ENCODE data around the gene EPB41L4A.

EPB41L4A gene

DNA sequence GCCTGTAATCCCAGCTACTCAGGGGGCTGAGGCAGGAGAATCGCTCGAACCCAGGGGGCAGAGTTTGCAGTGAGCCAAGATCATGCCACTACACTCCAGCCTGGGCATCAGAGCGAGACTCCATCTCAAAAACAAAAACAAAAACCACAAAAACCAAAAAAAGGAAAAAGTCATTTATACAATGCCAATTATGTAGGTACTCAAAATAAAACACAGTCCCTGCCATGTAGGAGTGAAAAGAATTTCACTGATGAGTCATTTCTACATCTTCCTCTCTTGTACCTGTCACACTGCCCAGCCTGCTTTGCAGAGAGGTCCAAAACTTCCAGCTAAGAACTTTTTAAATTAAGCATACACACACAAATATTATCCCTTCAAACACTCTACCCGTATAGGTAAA lies 215.8 kb downstream of the EPB41L4A start:
- Histone ChIP-seq H4K8ac (ENCODE audit: low read length) (no peak overlapping the region), H3K79me1 (replicated peaks; ENCODE audit: low read length, poor library complexity, severe bottlenecking) (no peaks in the 10 kb centered on the region), H3K9ac (ENCODE audit: low read length) (no peak overlapping the region), H3K4ac (ENCODE audit: low read depth in 1 of 2, low read length in 2 of 2) (no peak overlapping the region), H2BK15ac (ENCODE audit: low read depth, poor library complexity, severe bottlenecking) (no peak overlapping the region), H2BK5ac (ENCODE audit: low read depth, low read length, poor library complexity, severe bottlenecking) (no peak overlapping the region), H3K4me2 (ENCODE audit: low read length, poor library complexity, severe bottlenecking) (no peak overlapping the region), H3K4me1 (ENCODE audit: control insufficient read depth, insufficient read depth, low read depth, low read length) (no peaks in the 10 kb centered on the region), H3K27ac (ENCODE audit: low read length, poor library complexity, severe bottlenecking) (no peak overlapping the region), H3K4me3 (ENCODE audit: insufficient read depth in 1 of 2, low read depth in 1 of 2, low read length in 2 of 2) (no peak overlapping the region), H4K91ac (ENCODE audit: low read length) (no peak overlapping the region), H3K27me3 (ENCODE audit: control insufficient read depth in 1 of 2, insufficient read depth in 1 of 2, low read length in 2 of 2) (no peaks in the 10 kb centered on the region), H3K23ac (ENCODE audit: low read length in 2 of 2) (no peak overlapping the region), H3K18ac (ENCODE audit: low read depth in 1 of 2, low read length in 2 of 2) (no peak overlapping the region), H3K9me3 (ENCODE audit: control insufficient read depth, low read length) (no peaks in the 10 kb centered on the region), H3K36me3 (ENCODE audit: control insufficient read depth in 1 of 2, insufficient read depth in 2 of 2, low read depth in 1 of 2, low read length in 2 of 2) (no peaks in the 10 kb centered on the region), H2BK12ac (ENCODE audit: low read length in 2 of 2) (no peak overlapping the region), H2BK120ac (ENCODE audit: low read depth, low read length) (no peak overlapping the region), H2AFZ (ENCODE audit: low read depth, low read length) (no peak overlapping the region), H3K14ac (ENCODE audit: low read length in 2 of 2) (no peak overlapping the region), H2AK5ac (ENCODE audit: low read length, severe bottlenecking) (no peak overlapping the region)
- no peak for DNase-seq
- 92% methylated on average over 2 of the region's 4 CpGs for WGBS

DNA sequence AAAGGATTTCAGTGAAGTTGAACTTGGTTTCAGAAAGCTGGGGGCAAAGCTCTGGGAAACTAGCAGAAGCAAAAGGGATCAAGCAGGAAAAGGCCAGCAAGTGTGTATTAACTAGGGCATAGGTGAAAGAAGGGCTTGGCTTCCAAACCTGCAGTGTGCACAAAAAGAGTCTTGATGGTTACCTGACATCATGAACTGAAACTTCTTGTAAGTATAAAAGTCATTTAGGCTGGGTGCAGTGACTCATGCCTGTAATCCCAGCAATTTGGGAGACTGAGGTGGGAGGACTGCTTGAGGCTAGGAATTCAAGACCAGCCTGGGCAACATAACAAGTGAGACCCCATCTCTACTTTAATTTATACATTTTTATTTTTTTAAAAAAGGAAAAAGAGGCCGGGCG lies 216.4 kb downstream of the EPB41L4A start:
- H2BK5ac ChIP-seq (ENCODE audit: low read depth, low read length, poor library complexity, severe bottlenecking) = no peak overlapping the region
- no peak overlapping the region for H2AFZ ChIP-seq (ENCODE audit: low read depth, low read length)
- H3K4me2 ChIP-seq (ENCODE audit: low read length, poor library complexity, severe bottlenecking) = no peak overlapping the region
- H3K18ac ChIP-seq (ENCODE audit: low read depth in 1 of 2, low read length in 2 of 2) = no peak overlapping the region
- H3K36me3 ChIP-seq (ENCODE audit: control insufficient read depth in 1 of 2, insufficient read depth in 2 of 2, low read depth in 1 of 2, low read length in 2 of 2) = no peaks in the 10 kb centered on the region
- no peaks in the 10 kb centered on the region for H3K9me3 ChIP-seq (ENCODE audit: control insufficient read depth, low read length)
- H2BK12ac ChIP-seq (ENCODE audit: low read length in 2 of 2) = no peak overlapping the region
- H2AK5ac ChIP-seq (ENCODE audit: low read length, severe bottlenecking) = no peak overlapping the region
- H3K4me3 ChIP-seq (ENCODE audit: insufficient read depth in 1 of 2, low read depth in 1 of 2, low read length in 2 of 2) = no peak overlapping the region
- no peaks in the 10 kb centered on the region for H3K79me1 ChIP-seq (replicated peaks; ENCODE audit: low read length, poor library complexity, severe bottlenecking)
- WGBS = 83% methylated on average over 2 of the region's 2 CpGs
- no peak overlapping the region for H3K23ac ChIP-seq (ENCODE audit: low read length in 2 of 2)
- no peak overlapping the region for H3K14ac ChIP-seq (ENCODE audit: low read length in 2 of 2)
- no peak overlapping the region for H4K8ac ChIP-seq (ENCODE audit: low read length)
- no peak overlapping the region for H3K9ac ChIP-seq (ENCODE audit: low read length)
- no peak overlapping the region for H2BK120ac ChIP-seq (ENCODE audit: low read depth, low read length)
- no peak overlapping the region for H4K91ac ChIP-seq (ENCODE audit: low read length)
- no peak for DNase-seq
- no peak overlapping the region for H2BK15ac ChIP-seq (ENCODE audit: low read depth, poor library complexity, severe bottlenecking)
- H3K4ac ChIP-seq (ENCODE audit: low read depth in 1 of 2, low read length in 2 of 2) = no peak overlapping the region
- H3K4me1 ChIP-seq (ENCODE audit: control insufficient read depth, insufficient read depth, low read depth, low read length) = no peaks in the 10 kb centered on the region
- no peak overlapping the region for H3K27ac ChIP-seq (ENCODE audit: low read length, poor library complexity, severe bottlenecking)
- H3K27me3 ChIP-seq (ENCODE audit: control insufficient read depth in 1 of 2, insufficient read depth in 1 of 2, low read length in 2 of 2) = no peaks in the 10 kb centered on the region

DNA sequence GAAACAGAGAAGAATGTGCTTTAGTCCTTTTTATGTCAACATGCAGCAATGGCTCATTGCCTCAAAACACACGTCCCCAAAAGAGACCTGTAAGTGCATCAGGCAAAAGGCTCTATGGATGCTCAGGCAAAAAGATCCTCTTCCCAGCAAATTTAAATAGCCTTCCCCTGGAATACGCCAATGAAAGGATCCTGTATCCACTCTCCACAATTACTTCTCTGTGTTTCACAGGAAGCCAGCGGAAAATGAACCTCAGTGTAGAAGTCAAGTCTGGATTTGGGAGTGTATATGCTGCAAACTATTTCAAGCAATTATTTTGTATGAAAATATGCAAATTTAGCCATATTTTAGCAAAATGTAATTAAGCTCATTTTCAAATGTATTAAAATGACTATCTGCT lies 217.9 kb downstream of the EPB41L4A start:
- Histone ChIP-seq H2AK5ac (ENCODE audit: low read length, severe bottlenecking) (no peak overlapping the region), H2BK120ac (ENCODE audit: low read depth, low read length) (no peak overlapping the region), H3K14ac (ENCODE audit: low read length in 2 of 2) (no peak overlapping the region), H3K79me1 (replicated peaks; ENCODE audit: low read length, poor library complexity, severe bottlenecking) (no peaks in the 10 kb centered on the region), H2BK5ac (ENCODE audit: low read depth, low read length, poor library complexity, severe bottlenecking) (no peak overlapping the region), H2BK15ac (ENCODE audit: low read depth, poor library complexity, severe bottlenecking) (no peak overlapping the region), H3K27me3 (ENCODE audit: control insufficient read depth in 1 of 2, insufficient read depth in 1 of 2, low read length in 2 of 2) (no peaks in the 10 kb centered on the region), H4K8ac (ENCODE audit: low read length) (no peak overlapping the region), H3K23ac (ENCODE audit: low read length in 2 of 2) (no peak overlapping the region), H3K27ac (ENCODE audit: low read length, poor library complexity, severe bottlenecking) (no peak overlapping the region), H3K9me3 (ENCODE audit: control insufficient read depth, low read length) (no peaks in the 10 kb centered on the region), H3K9ac (ENCODE audit: low read length) (no peak overlapping the region), H4K91ac (ENCODE audit: low read length) (no peak overlapping the region), H3K4me3 (ENCODE audit: insufficient read depth in 1 of 2, low read depth in 1 of 2, low read length in 2 of 2) (no peak overlapping the region), H2BK12ac (ENCODE audit: low read length in 2 of 2) (no peak overlapping the region), H2AFZ (ENCODE audit: low read depth, low read length) (no peak overlapping the region), H3K36me3 (ENCODE audit: control insufficient read depth in 1 of 2, insufficient read depth in 2 of 2, low read depth in 1 of 2, low read length in 2 of 2) (no peaks in the 10 kb centered on the region), H3K4ac (ENCODE audit: low read depth in 1 of 2, low read length in 2 of 2) (no peak overlapping the region), H3K4me1 (ENCODE audit: control insufficient read depth, insufficient read depth, low read depth, low read length) (no peaks in the 10 kb centered on the region), H3K18ac (ENCODE audit: low read depth in 1 of 2, low read length in 2 of 2) (no peak overlapping the region), H3K4me2 (ENCODE audit: low read length, poor library complexity, severe bottlenecking) (no peak overlapping the region)
- WGBS = 69% methylated on average over 2 of the region's 3 CpGs
- no peak for DNase-seq

DNA sequence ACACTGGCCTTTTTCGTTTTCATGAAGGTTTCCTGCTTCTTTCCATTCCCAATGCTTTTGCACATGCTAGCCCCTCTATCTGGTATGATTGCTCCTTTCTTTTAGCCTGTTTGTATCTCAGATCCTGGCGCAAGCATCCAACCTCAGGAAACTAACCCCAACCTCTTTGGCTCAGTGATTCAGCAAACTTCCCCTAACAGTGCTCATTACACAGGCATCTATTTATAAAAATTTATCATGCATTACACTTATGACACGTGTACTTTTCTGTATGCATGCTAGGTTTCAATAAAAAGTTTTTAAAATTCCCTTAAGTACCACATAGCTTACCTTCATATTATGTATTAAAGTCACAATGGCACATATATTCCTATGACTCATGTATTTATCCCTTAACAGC lies 218.9 kb downstream of the EPB41L4A start:
- no peak overlapping the region for H3K9ac ChIP-seq (ENCODE audit: low read length)
- H3K4ac ChIP-seq (ENCODE audit: low read depth in 1 of 2, low read length in 2 of 2) = no peak overlapping the region
- no peaks in the 10 kb centered on the region for H3K36me3 ChIP-seq (ENCODE audit: control insufficient read depth in 1 of 2, insufficient read depth in 2 of 2, low read depth in 1 of 2, low read length in 2 of 2)
- H3K4me2 ChIP-seq (ENCODE audit: low read length, poor library complexity, severe bottlenecking) = no peak overlapping the region
- no peak overlapping the region for H4K91ac ChIP-seq (ENCODE audit: low read length)
- no peak for DNase-seq
- H3K27ac ChIP-seq (ENCODE audit: low read length, poor library complexity, severe bottlenecking) = no peak overlapping the region
- no peaks in the 10 kb centered on the region for H3K9me3 ChIP-seq (ENCODE audit: control insufficient read depth, low read length)
- H3K79me1 ChIP-seq (replicated peaks; ENCODE audit: low read length, poor library complexity, severe bottlenecking) = no peaks in the 10 kb centered on the region
- 92% methylated on average over 3 of the region's 3 CpGs for WGBS
- H2BK120ac ChIP-seq (ENCODE audit: low read depth, low read length) = no peak overlapping the region
- no peak overlapping the region for H2BK12ac ChIP-seq (ENCODE audit: low read length in 2 of 2)
- H2AK5ac ChIP-seq (ENCODE audit: low read length, severe bottlenecking) = no peak overlapping the region
- H2BK15ac ChIP-seq (ENCODE audit: low read depth, poor library complexity, severe bottlenecking) = no peak overlapping the region
- no peak overlapping the region for H3K4me3 ChIP-seq (ENCODE audit: insufficient read depth in 1 of 2, low read depth in 1 of 2, low read length in 2 of 2)
- H3K18ac ChIP-seq (ENCODE audit: low read depth in 1 of 2, low read length in 2 of 2) = no peak overlapping the region
- H4K8ac ChIP-seq (ENCODE audit: low read length) = no peak overlapping the region
- H3K27me3 ChIP-seq (ENCODE audit: control insufficient read depth in 1 of 2, insufficient read depth in 1 of 2, low read length in 2 of 2) = no peaks in the 10 kb centered on the region
- H3K4me1 ChIP-seq (ENCODE audit: control insufficient read depth, insufficient read depth, low read depth, low read length) = no peaks in the 10 kb centered on the region
- no peak overlapping the region for H3K23ac ChIP-seq (ENCODE audit: low read length in 2 of 2)
- H2AFZ ChIP-seq (ENCODE audit: low read depth, low read length) = no peak overlapping the region
- H3K14ac ChIP-seq (ENCODE audit: low read length in 2 of 2) = no peak overlapping the region
- H2BK5ac ChIP-seq (ENCODE audit: low read depth, low read length, poor library complexity, severe bottlenecking) = no peak overlapping the region

Data from mesenchymal stem cell (in vitro differentiated cells and primary cell).